Hypothalamus (tissue), 51 donors: ENCODE measurements around the gene SGCD.

Experiments
- DNase-seq, 51 donors: peaks; one replicate each; lab custom pipeline; 2025; lab: John Stamatoyannopoulos, UW

SGCD gene

GRCh38 chr5:156450778-156451177, 123.8 kb downstream of the SGCD start:
- no peak for DNase-seq

- no peak for DNase-seq
These were observed 124.5 kb downstream of the SGCD start for GRCh38 chr5:156451505-156451904.

- DNase-seq = no peak
These were observed 129.9 kb downstream of the SGCD start for GRCh38 chr5:156456857-156457256.

GRCh38 chr5:156459812-156460385, 132.9 kb downstream of the SGCD start:
- no peak for DNase-seq

GRCh38 chr5:156460471-156460870, 133.5 kb downstream of the SGCD start:
- no peak for DNase-seq

- no peak for DNase-seq
These were observed 139.9 kb downstream of the SGCD start for GRCh38 chr5:156466871-156467270.

GRCh38 chr5:156469636-156470035, 142.7 kb downstream of the SGCD start:
- DNase-seq = peak in 1 of 51 donors; percentile 10

GRCh38 chr5:156471893-156472292, 144.9 kb downstream of the SGCD start:
- no peak for DNase-seq

- DNase-seq = no peak
These were observed 146.4 kb downstream of the SGCD start for GRCh38 chr5:156473269-156473908.

- peak in 35 of 51 donors; percentile 4 to 75 (median 33) for DNase-seq
These were observed 147.3 kb downstream of the SGCD start for GRCh38 chr5:156474251-156474650.

GRCh38 chr5:156475182-156476157, 148.5 kb downstream of the SGCD start:
- peak in 13 of 51 donors; percentile 2 to 30 (median 13) for DNase-seq

- no peak for DNase-seq
These were observed 149.2 kb downstream of the SGCD start for GRCh38 chr5:156476158-156476551.

- peak in 1 of 51 donors; percentile 24 for DNase-seq
These were observed 149.7 kb downstream of the SGCD start for GRCh38 chr5:156476678-156477077.

GRCh38 chr5:156477196-156477595, 150.2 kb downstream of the SGCD start:
- DNase-seq = no peak

GRCh38 chr5:156479849-156480248, 152.9 kb downstream of the SGCD start:
- DNase-seq = no peak

- no peak for DNase-seq
These were observed 154.8 kb downstream of the SGCD start for GRCh38 chr5:156481741-156482140.

- DNase-seq = no peak
These were observed 155.9 kb downstream of the SGCD start for GRCh38 chr5:156482818-156483217.

GRCh38 chr5:156486394-156487238, 159.7 kb downstream of the SGCD start:
- DNase-seq = no peak

- DNase-seq = no peak
These were observed 164.8 kb downstream of the SGCD start for GRCh38 chr5:156491766-156492165.

GRCh38 chr5:156496291-156496690, 169.3 kb downstream of the SGCD start:
- DNase-seq = no peak
